Hippocampal formation (tissue), 2 donors: ENCODE data around the gene CRYBG2.
"Not testable (repeated sequence)": the region's sequence is repeated elsewhere in the genome, so short reads cannot be mapped to it uniquely, and the experiment has no call there.

ENCODE experiments used
- DNase-seq, 2 donors: peaks; one replicate each; lab custom pipeline; 2025; lab: John Stamatoyannopoulos, UW

Gene CRYBG2

DNA sequence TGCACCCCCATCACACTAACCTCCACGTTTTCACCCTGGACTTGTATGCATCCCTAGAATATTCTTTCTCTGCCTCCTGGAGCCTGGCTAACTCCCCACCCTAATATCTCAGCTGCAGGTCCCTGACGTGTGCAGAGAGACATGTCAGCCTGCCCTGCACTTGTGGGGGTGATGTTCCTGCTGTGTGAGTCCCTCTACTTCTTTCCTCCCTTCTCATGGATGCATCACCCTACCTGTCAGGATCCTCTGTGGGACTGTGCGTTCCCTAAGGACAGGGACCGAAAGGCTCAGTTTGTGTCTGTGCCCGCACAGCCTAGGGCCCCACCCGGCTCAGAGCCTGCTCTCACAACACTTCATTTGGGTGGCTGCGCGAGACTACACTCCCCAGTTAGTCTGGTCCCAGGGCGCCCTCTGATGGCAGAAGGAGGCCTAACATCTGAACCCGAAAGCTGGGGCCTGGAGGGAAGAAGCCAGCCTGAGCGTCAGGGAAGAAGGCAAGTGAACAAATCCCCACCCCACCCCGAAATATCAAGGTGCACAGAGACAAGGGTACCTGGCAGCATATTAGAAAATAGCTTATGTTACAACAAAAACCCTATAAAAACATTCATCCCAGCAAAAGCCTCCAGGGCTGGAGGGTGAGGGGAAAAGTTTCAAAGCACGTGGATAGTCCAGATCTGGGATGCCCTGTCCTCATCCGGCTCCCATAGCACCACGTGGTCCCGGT is 32.5 kb downstream of the CRYBG2 start:
- peak; percentile 75 to 84 for DNase-seq

DNA sequence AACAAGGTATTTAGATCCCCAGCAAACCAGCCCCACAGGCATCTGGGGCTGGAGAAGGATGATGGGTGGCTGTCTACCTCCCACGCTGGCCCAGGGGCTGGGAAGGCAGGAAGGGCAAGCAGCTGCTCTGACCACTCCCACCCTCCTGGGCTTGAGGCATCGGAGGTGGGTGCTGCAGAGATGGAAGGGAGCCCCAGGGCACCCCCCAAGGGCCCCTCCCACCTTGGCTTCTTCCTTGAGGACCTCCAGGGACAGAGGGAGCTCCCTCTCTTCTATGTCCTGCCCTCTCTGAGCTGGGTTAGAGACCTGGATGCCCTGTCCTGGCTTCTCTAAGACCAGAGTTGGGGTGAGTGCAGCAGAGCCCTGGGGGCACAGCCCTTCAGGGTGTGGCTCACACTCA is 33.0 kb downstream of the CRYBG2 start:
- no peak for DNase-seq

DNA sequence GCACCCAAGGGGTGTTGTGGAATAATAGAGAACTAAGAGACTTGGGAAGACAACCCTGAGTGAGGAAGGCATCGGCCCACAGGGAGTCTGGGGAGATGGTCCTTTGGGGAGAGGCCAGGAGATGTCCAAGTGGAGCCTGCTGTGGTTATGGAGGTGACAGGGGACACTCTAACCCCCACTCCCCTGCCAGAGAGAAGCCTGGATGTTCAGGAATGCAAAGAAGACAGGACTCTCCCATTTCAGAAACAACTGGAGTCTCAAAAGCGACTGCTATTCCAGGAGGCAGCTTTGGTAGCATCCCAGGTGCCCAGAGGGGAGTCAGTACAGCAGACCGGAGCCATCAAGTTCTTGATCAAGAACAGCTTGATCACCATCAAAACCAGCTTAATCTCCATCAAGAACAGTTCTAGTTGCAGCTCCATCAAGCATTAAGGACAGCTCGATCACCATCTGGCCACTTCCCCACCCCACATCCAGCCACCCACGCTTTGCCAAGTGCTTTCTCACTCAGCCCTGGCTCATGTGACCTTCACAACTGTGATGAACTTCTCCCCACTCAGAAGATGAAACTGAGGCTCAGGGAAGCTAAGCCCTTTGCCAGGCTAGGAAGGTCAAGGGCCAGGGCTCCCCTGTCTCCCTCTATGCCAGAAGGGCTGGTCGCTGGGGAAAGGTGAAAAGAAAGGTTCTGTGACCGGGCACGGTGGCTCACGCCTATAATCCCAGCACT is 35.4 kb downstream of the CRYBG2 start:
- DNase-seq: no peak

DNA sequence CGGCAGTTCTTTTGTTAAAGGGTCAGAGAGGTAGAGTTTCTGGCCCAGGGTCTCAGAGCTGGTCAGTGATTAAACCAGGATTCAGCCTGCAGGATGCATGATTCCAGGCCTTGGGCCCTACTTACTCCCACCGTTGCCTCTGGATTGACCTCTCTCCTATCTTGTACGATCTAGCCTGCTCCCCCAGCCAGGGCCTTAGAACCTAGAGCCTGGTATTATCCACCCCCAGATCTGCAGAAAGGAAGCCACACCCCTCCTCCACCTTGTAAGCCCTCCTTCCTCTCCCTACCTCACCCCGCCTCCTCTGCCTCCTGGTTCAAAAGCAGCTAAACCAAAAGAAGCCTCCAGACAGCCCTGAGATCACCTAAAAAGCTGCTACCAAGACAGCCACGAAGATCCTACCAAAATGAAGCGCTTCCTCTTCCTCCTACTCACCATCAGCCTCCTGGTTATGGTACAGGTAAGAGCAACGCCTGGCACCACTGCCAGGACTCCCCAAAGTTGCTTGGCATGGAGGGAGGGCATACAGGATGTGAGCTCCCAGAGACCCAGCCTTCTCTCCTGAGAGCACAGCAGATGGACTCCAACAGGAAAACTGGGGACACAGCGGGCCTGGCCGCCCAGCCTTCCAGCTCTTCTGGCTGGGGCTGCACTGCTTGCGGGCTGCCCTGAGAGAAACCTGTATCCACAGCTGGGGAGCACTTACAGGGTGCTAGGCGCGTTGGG is 36.2 kb downstream of the CRYBG2 start, which contains the start of gene CD52:
Gene CD52 (plus strand): TSS at position 347 of the 726 bp plus-strand sequence. CDS start 60 bp downstream, at position 407.
- no peak for DNase-seq

DNA sequence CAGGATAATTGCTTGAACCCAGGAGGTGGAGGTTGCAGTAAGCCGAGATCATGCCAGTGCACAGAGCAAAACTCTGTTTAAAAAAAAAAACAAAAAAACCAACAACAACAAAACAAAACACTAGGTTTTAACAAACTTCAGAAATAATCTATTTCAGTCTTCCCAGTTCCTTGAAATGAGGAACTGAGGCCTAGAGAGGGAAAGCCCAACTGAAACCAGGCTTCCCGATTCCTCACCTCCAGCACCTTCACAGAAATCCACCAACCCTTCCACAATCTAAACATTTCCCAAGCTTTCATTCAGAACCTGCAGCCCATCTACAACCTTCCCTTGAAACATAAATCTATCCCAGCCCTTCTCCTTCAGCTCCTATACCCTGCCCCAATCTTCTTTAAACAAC is 36.8 kb downstream of the CRYBG2 start:
- DNase-seq: no peak

DNA sequence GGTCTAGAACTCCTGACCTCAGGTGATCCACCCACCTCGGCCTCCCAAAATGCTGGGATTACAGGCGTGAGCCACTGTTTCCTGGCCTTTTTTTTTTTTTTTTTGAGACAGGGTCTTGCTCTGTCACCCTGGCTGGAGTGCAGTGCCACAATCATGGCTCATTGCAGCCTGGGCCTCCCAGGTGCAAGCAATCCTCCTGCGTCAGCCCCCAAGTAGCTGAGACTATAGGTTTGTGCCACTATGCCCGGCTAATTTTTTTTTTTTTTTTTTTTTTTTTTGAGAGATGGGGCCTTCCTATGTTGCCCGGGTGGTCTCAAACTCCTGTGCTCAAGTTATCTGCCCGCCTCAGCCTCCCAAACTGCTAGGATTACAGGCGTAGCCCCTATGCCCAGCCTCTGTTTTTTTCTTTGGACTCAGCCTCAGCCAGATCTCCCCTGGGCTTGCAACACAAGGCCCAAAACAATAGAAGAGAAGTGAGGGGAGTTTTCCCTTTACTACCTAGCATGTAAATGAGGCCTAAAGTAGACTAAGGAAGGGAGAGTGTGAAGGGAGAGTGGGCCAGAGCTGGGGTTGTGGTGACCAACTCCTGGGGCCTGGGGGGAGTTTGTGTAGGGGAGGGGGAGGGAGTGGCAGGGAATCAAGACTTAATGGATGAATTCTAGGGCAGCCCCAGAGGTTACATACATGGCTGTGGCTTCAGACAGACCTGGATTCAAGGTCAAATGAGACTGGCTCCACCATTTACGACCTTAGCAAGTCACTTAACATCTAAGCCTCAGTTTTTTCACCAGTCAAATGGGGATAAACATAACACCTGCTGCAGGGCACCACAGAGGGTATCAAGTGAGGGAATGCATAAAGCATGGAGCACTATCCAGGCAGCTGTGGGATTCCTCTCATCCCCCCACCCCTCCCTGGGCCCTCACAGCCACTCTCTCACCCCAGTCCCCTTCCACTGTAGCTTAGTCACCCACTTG is 37.8 kb downstream of the CRYBG2 start:
- no peak for DNase-seq

DNA sequence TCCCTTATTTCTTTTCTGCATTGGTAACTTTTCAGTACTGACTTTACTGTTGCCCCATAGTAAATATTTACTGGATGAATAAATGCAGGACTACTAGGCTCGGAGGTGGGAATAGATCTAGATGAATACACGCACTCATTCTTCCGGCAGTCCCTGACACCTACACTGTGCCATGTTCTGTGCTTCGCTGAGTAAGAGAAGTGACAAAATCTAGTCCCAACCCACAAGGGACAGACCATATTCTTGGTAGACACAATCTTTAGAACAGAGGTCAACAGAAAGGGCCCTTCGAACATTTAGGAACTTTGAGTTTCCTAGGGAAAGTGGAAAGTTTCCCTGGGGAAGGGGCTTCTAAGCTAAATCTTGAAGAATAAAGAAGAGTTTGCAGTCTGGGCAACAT is 39.4 kb downstream of the CRYBG2 start:
- DNase-seq: no peak

DNA sequence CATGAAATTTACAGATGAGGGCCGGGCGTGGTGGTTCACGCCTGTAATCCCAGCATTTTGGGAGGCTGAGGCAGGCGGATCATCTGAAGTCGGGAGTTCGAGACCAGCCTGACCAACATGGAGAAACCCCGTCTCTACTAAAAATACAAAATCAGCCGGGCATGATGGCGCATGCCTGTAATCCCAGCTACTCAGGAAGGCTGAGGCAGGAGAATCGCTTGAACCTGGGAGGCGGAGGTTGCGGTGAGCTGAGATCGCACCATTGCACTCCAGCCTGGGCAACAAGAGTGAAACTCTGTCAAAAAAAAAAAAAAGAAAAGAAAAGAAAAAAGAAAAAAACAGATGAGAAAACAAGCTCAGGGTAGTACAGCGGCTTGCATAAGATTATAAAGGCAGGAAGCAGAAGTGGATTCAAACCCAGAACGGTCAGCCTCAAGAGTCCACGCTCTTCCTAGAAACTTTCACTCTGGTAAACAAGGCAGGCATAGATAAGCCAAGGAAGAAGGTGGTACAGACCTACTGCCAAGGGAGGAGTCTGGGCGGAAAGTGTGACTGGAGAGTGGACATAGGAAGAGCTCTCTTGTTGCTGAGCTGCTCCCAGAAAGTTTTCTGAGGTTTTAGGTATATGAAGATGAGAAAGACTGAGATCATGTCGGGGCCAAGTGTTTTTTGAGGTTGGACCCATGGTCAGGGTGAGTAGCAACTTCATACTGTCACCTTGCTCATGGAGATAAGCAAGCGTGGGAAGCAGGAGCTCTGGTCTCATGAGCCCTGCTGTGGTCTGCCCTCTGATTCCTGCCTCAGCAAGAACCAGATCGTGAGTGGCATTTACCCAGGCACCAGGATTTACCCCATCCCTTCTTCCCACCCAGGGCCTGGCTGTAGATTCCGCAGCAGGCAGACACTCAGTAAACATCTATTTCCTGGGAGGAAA is 45.7 kb downstream of the CRYBG2 start:
- DNase-seq: not testable (repeated sequence)

DNA sequence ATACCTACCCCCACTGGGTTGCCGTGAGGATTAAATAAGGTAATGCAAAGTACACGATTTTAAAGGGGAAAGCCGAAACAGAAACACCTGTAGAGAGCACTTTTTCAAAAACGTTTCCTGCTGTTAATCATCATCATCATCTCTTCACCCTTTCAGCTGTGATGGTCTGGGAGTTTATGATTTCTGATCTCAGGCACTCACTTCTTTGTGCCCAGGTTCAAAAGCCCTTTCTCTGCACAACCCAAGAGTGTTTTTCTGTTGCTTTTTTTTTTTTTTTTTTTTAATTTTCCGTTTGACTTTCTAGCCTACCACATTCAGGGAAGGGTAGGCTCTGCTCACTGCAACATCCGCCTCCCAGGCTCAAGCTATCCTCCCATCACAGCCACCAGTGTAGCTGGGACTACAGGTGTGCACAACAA is 46.6 kb downstream of the CRYBG2 start:
- DNase-seq: no peak

DNA sequence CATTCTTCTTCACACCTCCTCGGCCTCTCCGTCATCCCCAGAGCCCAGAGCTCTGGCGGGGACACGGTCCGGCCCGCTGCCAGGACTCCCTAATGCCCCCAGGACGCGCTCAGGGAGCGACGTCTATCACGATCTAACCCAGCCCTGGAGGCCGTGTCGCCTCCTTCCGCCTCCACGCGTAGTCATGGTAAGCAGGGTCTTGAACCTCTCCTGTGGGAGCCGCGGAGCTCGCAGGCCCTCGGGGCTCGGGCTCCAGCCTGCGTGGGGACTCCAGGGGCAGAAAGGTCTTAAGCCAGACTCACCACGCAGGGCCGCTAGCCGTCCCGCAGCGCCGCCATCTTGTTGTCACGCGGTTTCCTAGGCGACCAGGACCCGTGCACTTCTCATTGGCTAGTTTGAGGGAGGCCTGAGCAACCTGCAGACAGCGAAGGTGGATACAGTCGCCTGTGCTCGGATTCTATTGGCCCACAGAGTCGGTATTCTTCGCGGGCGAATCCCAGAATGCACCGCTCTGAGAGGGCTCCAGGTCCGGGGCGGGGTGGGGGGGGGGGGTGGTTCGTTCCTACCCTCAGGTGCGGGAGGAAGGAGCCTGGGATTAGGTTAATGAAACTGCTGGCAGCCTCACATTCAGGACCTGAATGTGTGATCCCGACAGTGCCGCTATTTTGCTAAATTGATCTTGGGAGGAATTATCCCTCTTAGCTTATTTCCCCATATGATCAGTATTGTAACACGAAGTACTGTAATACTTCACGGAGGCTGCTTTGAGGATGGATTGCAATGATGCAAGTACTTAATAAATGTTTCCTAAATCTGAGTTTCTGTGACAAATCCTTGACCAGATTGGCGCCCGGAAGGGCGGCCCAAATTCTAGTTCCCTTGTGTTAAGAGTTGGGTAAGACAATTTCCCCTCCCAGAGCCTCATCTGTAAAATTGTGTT is 47.4 kb downstream of the CRYBG2 start, which contains the start of gene UBXN11:
Gene UBXN11 (minus strand): TSS at position 347 of the 940 bp plus-strand sequence. CDS start 3,753 bp downstream, outside the sequence.
- peak; percentile 79 to 81 for DNase-seq

DNA sequence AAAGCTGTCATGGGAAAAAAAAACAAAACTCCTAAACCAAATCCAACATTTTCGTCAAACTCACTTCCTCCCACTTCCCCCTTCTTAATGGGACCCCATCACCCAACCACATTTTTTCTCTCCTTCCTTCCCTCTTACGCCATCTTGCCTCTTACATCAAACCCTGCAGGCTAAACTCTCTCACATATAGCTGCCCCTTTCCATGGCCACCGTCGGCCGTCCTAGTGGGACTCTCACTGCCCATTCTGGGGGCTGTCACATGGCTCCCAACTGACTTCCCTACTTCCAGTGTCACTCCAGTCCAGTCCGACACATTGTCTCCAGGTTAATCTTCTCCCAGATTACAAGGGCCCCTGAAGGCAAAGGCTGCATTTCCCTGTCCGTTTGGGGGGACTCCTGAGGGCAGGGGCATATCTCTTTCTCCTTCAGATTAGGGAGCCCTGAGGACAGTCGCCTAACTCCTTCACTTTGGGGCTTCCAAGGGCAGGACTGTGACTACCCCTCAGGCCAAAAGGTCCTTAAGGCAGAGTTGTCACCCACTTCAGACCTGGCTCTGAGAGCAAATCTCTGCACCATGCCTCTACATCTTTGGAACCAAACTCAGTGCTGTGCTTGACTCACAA is 48.2 kb downstream of the CRYBG2 start:
- no peak for DNase-seq

DNA sequence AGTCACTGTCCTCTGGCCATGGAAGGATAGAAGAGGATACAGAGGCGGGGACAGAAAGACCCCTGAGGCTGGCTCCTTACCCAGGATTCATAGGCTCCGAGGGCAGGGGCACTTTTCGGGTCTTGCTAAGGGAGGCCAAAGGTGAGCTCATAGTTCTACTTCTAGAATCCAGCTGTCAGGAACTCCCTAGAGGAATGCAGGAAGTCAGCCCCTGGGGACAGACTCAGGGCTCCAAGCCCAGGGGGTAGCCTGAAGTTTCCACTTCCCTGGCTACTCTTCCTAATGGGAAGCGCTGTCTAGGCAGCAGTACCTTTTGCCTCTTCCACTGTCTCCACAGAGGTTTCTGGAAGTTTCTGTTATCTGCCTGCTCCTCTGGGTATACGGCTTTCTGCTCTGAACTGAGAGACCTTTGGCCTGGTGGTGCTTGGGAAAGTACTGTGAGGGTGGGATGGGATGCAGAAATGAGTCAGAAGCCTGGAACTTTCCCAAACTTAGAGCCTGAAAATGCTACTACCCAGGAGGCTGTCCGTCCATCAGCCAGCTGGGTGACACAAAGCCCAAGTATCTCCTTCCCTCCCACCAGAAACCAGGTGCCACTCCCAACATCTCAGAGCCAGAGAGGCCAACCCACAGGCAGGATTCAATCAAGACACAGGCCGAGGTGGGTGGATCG is 51.1 kb downstream of the CRYBG2 start:
- DNase-seq: no peak

DNA sequence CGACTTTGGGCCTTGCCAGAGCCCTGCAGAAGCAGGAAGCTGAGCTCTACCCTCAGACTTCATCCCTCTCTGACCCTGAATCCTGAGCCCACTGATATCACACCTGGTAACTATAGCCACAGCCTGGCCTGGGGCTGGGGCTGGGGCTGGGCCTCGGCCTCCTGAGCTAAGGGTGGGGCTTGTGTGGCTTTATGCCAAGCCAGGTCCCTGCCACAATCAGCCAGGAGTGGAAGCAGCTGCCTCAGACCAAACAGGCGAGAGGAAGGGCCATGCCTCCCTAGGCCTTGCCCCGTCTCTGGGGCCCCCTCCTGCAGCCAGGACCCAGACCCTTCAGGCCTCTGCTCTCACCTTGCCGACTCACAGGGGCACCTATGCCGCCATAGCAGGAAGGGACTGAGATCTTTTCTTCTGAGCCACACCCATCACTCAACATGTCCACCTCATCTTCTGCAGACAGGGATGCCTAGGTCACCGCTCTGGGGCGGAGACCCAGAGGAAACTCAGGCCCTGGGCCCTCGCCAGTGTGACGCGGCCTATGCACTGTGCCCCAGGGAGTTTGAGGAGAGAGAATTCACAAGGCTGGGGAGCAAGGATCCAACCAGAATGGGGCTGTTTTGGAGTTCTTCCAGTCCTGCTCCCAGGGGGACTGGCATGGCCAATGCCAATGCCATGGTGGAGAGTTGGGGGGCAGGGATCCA is 53.2 kb downstream of the CRYBG2 start:
- DNase-seq: no peak

DNA sequence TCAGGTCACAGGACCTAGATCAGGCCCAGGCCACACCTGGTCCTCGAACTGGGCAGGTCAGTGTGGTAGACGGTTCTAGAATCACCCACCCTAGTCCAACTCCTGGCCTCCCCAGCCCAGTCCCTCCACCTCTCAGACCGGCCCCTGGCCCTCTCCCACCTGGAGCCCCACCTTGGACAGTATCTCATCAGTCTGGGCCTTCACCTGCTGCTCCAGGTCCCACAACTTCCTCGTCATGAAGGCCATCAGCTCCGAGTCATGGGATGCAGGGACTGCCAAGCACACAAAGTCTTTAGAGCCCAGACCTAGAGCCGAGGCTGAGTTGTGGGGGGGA is 56.2 kb downstream of the CRYBG2 start:
- no peak for DNase-seq

DNA sequence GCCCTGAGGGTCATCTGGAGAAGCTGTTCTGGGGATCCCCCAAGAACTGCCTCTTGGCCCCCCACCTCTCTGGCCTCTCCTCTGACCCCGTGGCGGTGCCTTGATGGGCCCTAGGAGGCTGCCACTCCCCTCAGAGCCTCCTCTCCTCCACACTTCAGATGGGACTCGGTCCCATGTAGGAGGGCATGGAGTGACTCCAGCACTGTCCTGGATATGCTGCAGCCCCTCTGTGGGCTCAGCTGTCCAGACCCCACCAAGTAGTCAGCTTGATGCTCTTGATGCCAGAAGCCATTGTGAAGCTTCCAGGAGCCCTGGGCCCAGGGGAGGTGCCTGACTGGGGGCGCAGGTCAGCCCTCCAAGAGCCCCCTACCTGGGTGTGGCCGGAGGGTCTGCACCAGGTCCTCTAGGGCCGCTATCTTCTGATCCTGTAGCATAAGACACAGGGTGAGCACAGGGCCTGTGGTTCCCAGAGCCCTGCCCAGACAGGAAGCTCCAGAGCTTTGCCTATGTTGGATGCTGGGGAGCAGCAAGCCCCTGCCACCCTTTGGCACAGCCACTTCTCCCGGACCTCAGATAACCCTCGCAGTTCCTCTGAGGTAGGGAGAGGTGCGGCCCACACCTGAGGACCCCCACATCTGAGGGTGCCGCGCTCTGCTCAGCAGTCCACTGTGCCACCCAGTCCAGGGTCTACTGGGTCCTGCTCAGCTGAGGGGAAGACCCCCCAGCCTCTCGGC is 56.7 kb downstream of the CRYBG2 start:
- DNase-seq: no peak

DNA sequence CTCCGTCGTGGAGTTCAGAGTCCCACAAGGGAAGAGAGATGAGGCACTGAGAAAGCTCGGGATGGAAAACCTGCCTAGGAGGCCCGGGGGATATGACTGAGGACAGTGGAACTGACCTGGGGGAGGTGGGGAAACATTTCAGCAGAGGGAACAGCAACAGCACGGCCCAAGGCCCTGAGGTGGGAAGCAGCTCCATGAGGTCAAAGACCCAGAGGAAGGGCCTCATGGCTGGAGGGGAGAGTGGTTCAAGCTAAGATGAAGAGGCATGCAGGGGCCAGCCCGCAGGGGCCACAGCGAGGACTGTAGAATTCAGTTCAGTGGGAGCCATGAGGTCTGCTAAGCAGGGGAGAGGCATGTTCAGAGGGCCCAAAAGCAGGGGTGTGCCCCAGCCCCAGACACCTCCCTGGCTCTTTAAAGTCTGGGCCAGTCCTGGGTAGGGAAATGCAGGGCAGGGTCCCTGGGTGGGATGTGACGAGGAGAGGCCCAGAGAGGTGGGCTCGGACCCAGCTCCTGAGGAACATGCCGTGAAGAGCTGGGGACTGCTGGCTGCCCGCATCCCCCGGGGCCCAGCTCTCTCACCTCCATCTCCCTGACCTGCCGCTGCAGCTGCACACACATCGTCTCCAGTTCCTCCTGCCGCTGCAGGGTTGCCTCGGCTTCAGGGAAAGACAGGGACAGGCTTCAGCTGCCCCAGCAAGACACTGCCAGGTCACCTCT is 57.4 kb downstream of the CRYBG2 start:
- no peak for DNase-seq
